Cortex of kidney (tissue), 1 donor: ENCODE measurements around the gene NSG2.

Source experiments
- DNase-seq: peaks from one replicate; lab custom pipeline; 2025; lab: John Stamatoyannopoulos, UW

NSG2 gene

GRCh38 chr5:174059247-174059646 is 13.7 kb downstream of the NSG2 start:
- no peak for DNase-seq

- DNase-seq = no peak
Observed at GRCh38 chr5:174063082-174063756, 17.7 kb downstream of the NSG2 start.

GRCh38 chr5:174064171-174064570 is 18.7 kb downstream of the NSG2 start:
- no peak for DNase-seq

- DNase-seq = no peak
Observed at GRCh38 chr5:174065528-174066197, 20.2 kb downstream of the NSG2 start.

GRCh38 chr5:174067499-174067898 is 22.0 kb downstream of the NSG2 start:
- no peak for DNase-seq

- DNase-seq = no peak
Observed at GRCh38 chr5:174071484-174071883, 26.0 kb downstream of the NSG2 start.

- DNase-seq = no peak
Observed at GRCh38 chr5:174073122-174073660, 27.7 kb downstream of the NSG2 start.

GRCh38 chr5:174074369-174074768 is 28.9 kb downstream of the NSG2 start:
- no peak for DNase-seq

- DNase-seq = no peak
Observed at GRCh38 chr5:174078416-174078815, 32.9 kb downstream of the NSG2 start.

GRCh38 chr5:174082286-174082685 is 36.8 kb downstream of the NSG2 start:
- DNase-seq = no peak

GRCh38 chr5:174083056-174083827 is 37.7 kb downstream of the NSG2 start:
- DNase-seq = no peak

- DNase-seq = no peak
Observed at GRCh38 chr5:174084691-174085154, 39.2 kb downstream of the NSG2 start.

- no peak for DNase-seq
Observed at GRCh38 chr5:174086751-174087150, 41.2 kb downstream of the NSG2 start.

GRCh38 chr5:174087783-174088182 is 42.3 kb downstream of the NSG2 start:
- DNase-seq = no peak

- DNase-seq = no peak
Observed at GRCh38 chr5:174090129-174090528, 44.6 kb downstream of the NSG2 start.

GRCh38 chr5:174093123-174093522 is 47.6 kb downstream of the NSG2 start:
- no peak for DNase-seq

GRCh38 chr5:174094857-174095606 is 49.5 kb downstream of the NSG2 start:
- no peak for DNase-seq

- DNase-seq = no peak
Observed at GRCh38 chr5:174096619-174097018, 51.1 kb downstream of the NSG2 start.

GRCh38 chr5:174097486-174098185 is 52.1 kb downstream of the NSG2 start:
- no peak for DNase-seq

- no peak for DNase-seq
Observed at GRCh38 chr5:174098694-174099093, 53.2 kb downstream of the NSG2 start.

- DNase-seq = no peak
Observed at GRCh38 chr5:174100490-174100889, 55.0 kb downstream of the NSG2 start.
